SK-N-MC (cell line): ENCODE results near the gene DICER1.

ENCODE experiments used
- DNase-seq: peaks from one replicate; pipeline ENCODE4 v3.0.0-alpha.2; 2011; ENCODE audit warnings: low read depth, low spot score
- H3K27ac ChIP-seq: fragments of 200-600 bp; sonication (generic); 2 replicates; pipeline ENCODE4 v1.5.1; 2016; ENCODE audit warnings: mixed run types
- H3K36me3 ChIP-seq: fragments of 200-600 bp; sonication (generic); 2 replicates; pipeline ENCODE4 v1.6.1; 2017; ENCODE audit warnings: antibody characterized with exemption, low read length, mixed read lengths; ENCODE audit not compliant: insufficient read depth
- H3K4me3 ChIP-seq: fragments of 200-600 bp; sonication (generic); 2 replicates; pipeline ENCODE4 v1.5.1; 2016
- H3K9ac ChIP-seq: fragments of 200-600 bp; sonication (generic); 2 replicates; pipeline ENCODE4 v1.8.0; 2017; ENCODE audit warnings: mixed run types, mixed read lengths; ENCODE audit not compliant: insufficient read length
- H3K9me3 ChIP-seq: fragments of 200-600 bp; sonication (generic); 2 replicates; pipeline ENCODE4 v1.6.1; 2017; ENCODE audit warnings: low read depth, mild to moderate bottlenecking, antibody characterized with exemption, low read length, moderate library complexity, mixed read lengths
- EZH2 ChIP-seq: fragments of 200-600 bp; sonication (generic); IDR thresholded peaks from one replicate; pipeline ENCODE4 v1.6.1; 2017; ENCODE audit warnings: antibody characterized with exemption
- FOXP2 ChIP-seq: optimal IDR thresholded peaks from 2 replicates; pipeline ENCODE3; 2011; ENCODE audit warnings: mild to moderate bottlenecking, moderate library complexity; ENCODE audit not compliant: insufficient read depth; ENCODE audit errors: extremely low read length, control extremely low read depth
- POLR2AphosphoS5 ChIP-seq: IDR thresholded peaks from 2 replicates; pipeline ENCODE4 v1.6.1; 2012; ENCODE audit warnings: mild to moderate bottlenecking, low read depth, low read length, borderline replicate concordance

Gene DICER1

GRCh38 chr14:95163132-95163531 is 5.8 kb upstream of the DICER1 start:
- no peak overlapping the region for H3K27ac ChIP-seq
- no peaks in the 10 kb centered on the region for H3K36me3 ChIP-seq
- H3K9me3 ChIP-seq: no peaks in the 10 kb centered on the region
- no peak for DNase-seq
- TF ChIP-seq EZH2 (no peak), FOXP2 (no peak), POLR2AphosphoS5 (no peak)
- no peak overlapping the region for H3K9ac ChIP-seq
- no peak overlapping the region for H3K4me3 ChIP-seq

- Histone ChIP-seq H3K9me3 (no peaks in the 10 kb centered on the region), H3K4me3 (no peak overlapping the region), H3K27ac (no peak overlapping the region), H3K36me3 (no peaks in the 10 kb centered on the region), H3K9ac (no peak overlapping the region)
- TF ChIP-seq FOXP2 (no peak), POLR2AphosphoS5 (no peak), EZH2 (no peak)
- DNase-seq: no peak
Observed at GRCh38 chr14:95162641-95163040, 5.3 kb upstream of the DICER1 start.

- Histone ChIP-seq H3K4me3 (peak overlapping the region; percentile 96), H3K9ac (peak overlapping the region; percentile 91), H3K9me3 (no peaks in the 10 kb centered on the region), H3K36me3 (0 out of 2 replicates have a peak, but pooled peaks cover 10% of the 10 kb centered on the region), H3K27ac (no peak overlapping the region; the same call in 1 of the 2 replicates)
- DNase-seq: no peak
- no peak for TF ChIP-seq EZH2
- TF ChIP-seq POLR2AphosphoS5: no peak
- TF ChIP-seq FOXP2: no peak
Observed at GRCh38 chr14:95157048-95157326, 342 bp downstream of the DICER1 start.

- peak overlapping the region; percentile 38; the same call in 1 of the 2 replicates for H3K27ac ChIP-seq
- 0 out of 2 replicates have a peak, but pooled peaks cover 10% of the 10 kb centered on the region for H3K36me3 ChIP-seq
- peak overlapping the region; percentile 96 for H3K4me3 ChIP-seq
- no peak for TF ChIP-seq EZH2
- no peak for TF ChIP-seq POLR2AphosphoS5
- DNase-seq: no peak
- H3K9me3 ChIP-seq: no peaks in the 10 kb centered on the region
- H3K9ac ChIP-seq: peak overlapping the region; percentile 91
Observed at GRCh38 chr14:95156161-95157047, 925 bp downstream of the DICER1 start.

GRCh38 chr14:95155045-95155444 is 2.3 kb downstream of the DICER1 start:
- no peak overlapping the region for H3K27ac ChIP-seq
- H3K9me3 ChIP-seq: no peaks in the 10 kb centered on the region
- peak overlapping the region; percentile 91 for H3K9ac ChIP-seq
- TF ChIP-seq POLR2AphosphoS5 (no peak), FOXP2 (no peak), EZH2 (no peak)
- H3K4me3 ChIP-seq: peak overlapping the region; percentile 96
- H3K36me3 ChIP-seq: 0 out of 2 replicates have a peak, but pooled peaks cover 10% of the 10 kb centered on the region
- DNase-seq: no peak

- TF ChIP-seq FOXP2 (no peak), EZH2 (no peak), POLR2AphosphoS5 (no peak)
- H3K9ac ChIP-seq: no peak overlapping the region
- H3K27ac ChIP-seq: 0 out of 2 replicates have a peak overlapping the region, but pooled peaks have one; percentile 22
- DNase-seq: no peak
- H3K9me3 ChIP-seq: no peaks in the 10 kb centered on the region
- 0 out of 2 replicates have a peak, but pooled peaks cover 10% of the 10 kb centered on the region for H3K36me3 ChIP-seq
- peak overlapping the region; percentile 32; the same call in 1 of the 2 replicates for H3K4me3 ChIP-seq
Observed at GRCh38 chr14:95153866-95154265, 3.5 kb downstream of the DICER1 start.

- H3K9me3 ChIP-seq: no peaks in the 10 kb centered on the region
- H3K9ac ChIP-seq: no peak overlapping the region
- no peak overlapping the region for H3K27ac ChIP-seq
- H3K4me3 ChIP-seq: no peak overlapping the region
- peaks cover 11% of the 10 kb centered on the region; the same call in 1 of the 2 replicates for H3K36me3 ChIP-seq
- no peak for DNase-seq
- no peak for TF ChIP-seq EZH2
- no peak for TF ChIP-seq POLR2AphosphoS5
- TF ChIP-seq FOXP2: no peak
Observed at GRCh38 chr14:95151561-95151960, 5.8 kb downstream of the DICER1 start.

GRCh38 chr14:95150910-95151309 is 6.4 kb downstream of the DICER1 start:
- no peak for TF ChIP-seq EZH2
- TF ChIP-seq POLR2AphosphoS5: no peak
- TF ChIP-seq FOXP2: no peak
- Histone ChIP-seq H3K27ac (no peak overlapping the region), H3K4me3 (no peak overlapping the region), H3K9me3 (no peaks in the 10 kb centered on the region), H3K36me3 (peaks cover 18% of the 10 kb centered on the region; the same call in 1 of the 2 replicates), H3K9ac (no peak overlapping the region)
- no peak for DNase-seq
